Measurements from ENCODE around the gene RASAL2.

Gene RASAL2

GRCh38 chr1:178408871-178409270 lies 315.0 kb downstream of the RASAL2 start:
- Histone ChIP-seq H3K4me3 (ENCODE audit: low read length) (no peak overlapping the region), H3K36me3 (ENCODE audit: control insufficient read depth, insufficient read depth, low read length) (no peaks in the 10 kb centered on the region), H3K27me3 (ENCODE audit: control insufficient read depth, insufficient read depth, low read length) (no peaks in the 10 kb centered on the region), H3K4me1 (ENCODE audit: control insufficient read depth, insufficient read depth, low read length) (no peaks in the 10 kb centered on the region), H3K27ac (ENCODE audit: low read depth, low read length) (no peak overlapping the region), H3K9ac (ENCODE audit: low read length) (no peak overlapping the region)

- no peak overlapping the region for H3K9ac ChIP-seq (ENCODE audit: low read length)
- no peak overlapping the region for H3K27ac ChIP-seq (ENCODE audit: low read depth, low read length)
- no peaks in the 10 kb centered on the region for H3K36me3 ChIP-seq (ENCODE audit: control insufficient read depth, insufficient read depth, low read length)
- H3K27me3 ChIP-seq (ENCODE audit: control insufficient read depth, insufficient read depth, low read length): no peaks in the 10 kb centered on the region
- H3K4me1 ChIP-seq (ENCODE audit: control insufficient read depth, insufficient read depth, low read length): no peaks in the 10 kb centered on the region
- H3K4me3 ChIP-seq (ENCODE audit: low read length): no peak overlapping the region
Observed at GRCh38 chr1:178409541-178409940, 315.6 kb downstream of the RASAL2 start.

GRCh38 chr1:178411756-178412399 lies 318.0 kb downstream of the RASAL2 start:
- Histone ChIP-seq H3K27me3 (ENCODE audit: control insufficient read depth, insufficient read depth, low read length) (no peaks in the 10 kb centered on the region), H3K27ac (ENCODE audit: low read depth, low read length) (no peak overlapping the region), H3K4me1 (ENCODE audit: control insufficient read depth, insufficient read depth, low read length) (no peaks in the 10 kb centered on the region)

GRCh38 chr1:178412400-178412770 lies 318.5 kb downstream of the RASAL2 start:
- H3K4me3 ChIP-seq (ENCODE audit: low read length): no peak overlapping the region

More at GRCh38 chr1:178411756-178412399, 318.0 kb downstream of the RASAL2 start:
- H3K9ac ChIP-seq (ENCODE audit: low read length): no peak overlapping the region
- H3K4me3 ChIP-seq (ENCODE audit: low read length): no peak overlapping the region
- H3K36me3 ChIP-seq (ENCODE audit: control insufficient read depth, insufficient read depth, low read length): no peaks in the 10 kb centered on the region

GRCh38 chr1:178417858-178418257 lies 324.0 kb downstream of the RASAL2 start:
- Histone ChIP-seq H3K4me3 (ENCODE audit: low read length) (no peak overlapping the region), H3K4me1 (ENCODE audit: control insufficient read depth, insufficient read depth, low read length) (no peaks in the 10 kb centered on the region), H3K27ac (ENCODE audit: low read depth, low read length) (no peak overlapping the region), H3K36me3 (ENCODE audit: control insufficient read depth, insufficient read depth, low read length) (no peaks in the 10 kb centered on the region), H3K27me3 (ENCODE audit: control insufficient read depth, insufficient read depth, low read length) (no peaks in the 10 kb centered on the region), H3K9ac (ENCODE audit: low read length) (no peak overlapping the region)

More at GRCh38 chr1:178412400-178412770, 318.5 kb downstream of the RASAL2 start:
- Histone ChIP-seq H3K9ac (ENCODE audit: low read length) (no peak overlapping the region), H3K36me3 (ENCODE audit: control insufficient read depth, insufficient read depth, low read length) (no peaks in the 10 kb centered on the region), H3K4me1 (ENCODE audit: control insufficient read depth, insufficient read depth, low read length) (no peaks in the 10 kb centered on the region), H3K27ac (ENCODE audit: low read depth, low read length) (no peak overlapping the region), H3K27me3 (ENCODE audit: control insufficient read depth, insufficient read depth, low read length) (no peaks in the 10 kb centered on the region)

- H3K4me1 ChIP-seq (ENCODE audit: control insufficient read depth, insufficient read depth, low read length): no peaks in the 10 kb centered on the region
- H3K9ac ChIP-seq (ENCODE audit: low read length): no peak overlapping the region
- no peaks in the 10 kb centered on the region for H3K36me3 ChIP-seq (ENCODE audit: control insufficient read depth, insufficient read depth, low read length)
- H3K27ac ChIP-seq (ENCODE audit: low read depth, low read length): no peak overlapping the region
- H3K4me3 ChIP-seq (ENCODE audit: low read length): no peak overlapping the region
- no peaks in the 10 kb centered on the region for H3K27me3 ChIP-seq (ENCODE audit: control insufficient read depth, insufficient read depth, low read length)
Observed at GRCh38 chr1:178418284-178418955, 324.5 kb downstream of the RASAL2 start.

GRCh38 chr1:178434360-178434759 lies 340.5 kb downstream of the RASAL2 start:
- no peaks in the 10 kb centered on the region for H3K27me3 ChIP-seq (ENCODE audit: control insufficient read depth, insufficient read depth, low read length)
- no peaks in the 10 kb centered on the region for H3K36me3 ChIP-seq (ENCODE audit: control insufficient read depth, insufficient read depth, low read length)
- H3K27ac ChIP-seq (ENCODE audit: low read depth, low read length): no peak overlapping the region
- H3K9ac ChIP-seq (ENCODE audit: low read length): no peak overlapping the region
- no peaks in the 10 kb centered on the region for H3K4me1 ChIP-seq (ENCODE audit: control insufficient read depth, insufficient read depth, low read length)
- H3K4me3 ChIP-seq (ENCODE audit: low read length): no peak overlapping the region

GRCh38 chr1:178434899-178435435 lies 341.1 kb downstream of the RASAL2 start:
- Histone ChIP-seq H3K4me3 (ENCODE audit: low read length) (no peak overlapping the region), H3K4me1 (ENCODE audit: control insufficient read depth, insufficient read depth, low read length) (no peaks in the 10 kb centered on the region), H3K36me3 (ENCODE audit: control insufficient read depth, insufficient read depth, low read length) (no peaks in the 10 kb centered on the region), H3K9ac (ENCODE audit: low read length) (no peak overlapping the region), H3K27ac (ENCODE audit: low read depth, low read length) (no peak overlapping the region), H3K27me3 (ENCODE audit: control insufficient read depth, insufficient read depth, low read length) (no peaks in the 10 kb centered on the region)

- peaks cover 3% of the 10 kb centered on the region for H3K36me3 ChIP-seq (ENCODE audit: control insufficient read depth, insufficient read depth, low read length)
Observed at GRCh38 chr1:178436899-178437298, 343.0 kb downstream of the RASAL2 start.

GRCh38 chr1:178438432-178438831 lies 344.5 kb downstream of the RASAL2 start:
- H3K27ac ChIP-seq (ENCODE audit: low read depth, low read length): no peak overlapping the region
- no peaks in the 10 kb centered on the region for H3K4me1 ChIP-seq (ENCODE audit: control insufficient read depth, insufficient read depth, low read length)
- no peak overlapping the region for H3K4me3 ChIP-seq (ENCODE audit: low read length)
- no peak overlapping the region for H3K9ac ChIP-seq (ENCODE audit: low read length)
- H3K36me3 ChIP-seq (ENCODE audit: control insufficient read depth, insufficient read depth, low read length): peaks cover 9% of the 10 kb centered on the region
- no peaks in the 10 kb centered on the region for H3K27me3 ChIP-seq (ENCODE audit: control insufficient read depth, insufficient read depth, low read length)

More at GRCh38 chr1:178436899-178437298, 343.0 kb downstream of the RASAL2 start:
- Histone ChIP-seq H3K27ac (ENCODE audit: low read depth, low read length) (no peak overlapping the region), H3K27me3 (ENCODE audit: control insufficient read depth, insufficient read depth, low read length) (no peaks in the 10 kb centered on the region), H3K4me1 (ENCODE audit: control insufficient read depth, insufficient read depth, low read length) (no peaks in the 10 kb centered on the region), H3K4me3 (ENCODE audit: low read length) (no peak overlapping the region), H3K9ac (ENCODE audit: low read length) (no peak overlapping the region)

- H3K36me3 ChIP-seq (ENCODE audit: control insufficient read depth, insufficient read depth, low read length): peaks cover 9% of the 10 kb centered on the region
- no peak overlapping the region for H3K27ac ChIP-seq (ENCODE audit: low read depth, low read length)
- H3K4me1 ChIP-seq (ENCODE audit: control insufficient read depth, insufficient read depth, low read length): no peaks in the 10 kb centered on the region
- H3K27me3 ChIP-seq (ENCODE audit: control insufficient read depth, insufficient read depth, low read length): no peaks in the 10 kb centered on the region
- H3K4me3 ChIP-seq (ENCODE audit: low read length): no peak overlapping the region
- H3K9ac ChIP-seq (ENCODE audit: low read length): no peak overlapping the region
Observed at GRCh38 chr1:178442925-178443324, 349.0 kb downstream of the RASAL2 start.

- Histone ChIP-seq H3K27me3 (ENCODE audit: control insufficient read depth, insufficient read depth, low read length) (no peaks in the 10 kb centered on the region), H3K4me1 (ENCODE audit: control insufficient read depth, insufficient read depth, low read length) (no peaks in the 10 kb centered on the region), H3K36me3 (ENCODE audit: control insufficient read depth, insufficient read depth, low read length) (peaks cover 3% of the 10 kb centered on the region), H3K4me3 (ENCODE audit: low read length) (no peak overlapping the region), H3K9ac (ENCODE audit: low read length) (no peak overlapping the region), H3K27ac (ENCODE audit: low read depth, low read length) (no peak overlapping the region)
Observed at GRCh38 chr1:178450871-178451270, 357.0 kb downstream of the RASAL2 start.

- H3K4me1 ChIP-seq (ENCODE audit: control insufficient read depth, insufficient read depth, low read length): no peaks in the 10 kb centered on the region
- no peaks in the 10 kb centered on the region for H3K27me3 ChIP-seq (ENCODE audit: control insufficient read depth, insufficient read depth, low read length)
- H3K36me3 ChIP-seq (ENCODE audit: control insufficient read depth, insufficient read depth, low read length): peaks cover 3% of the 10 kb centered on the region
- no peak overlapping the region for H3K9ac ChIP-seq (ENCODE audit: low read length)
- H3K27ac ChIP-seq (ENCODE audit: low read depth, low read length): no peak overlapping the region
- H3K4me3 ChIP-seq (ENCODE audit: low read length): no peak overlapping the region
Observed at GRCh38 chr1:178451529-178451928, 357.6 kb downstream of the RASAL2 start.
